ENCODE results near the gene ZYX. TPM values are rescaled to one million over a fixed set of nuclear protein-coding genes. Genes with fewer than 3 reads are reported as not detected.

The ZYX gene
- total and polyA plus RNA-seq, 2 of the 13 experiments (the other 11 are each of a cell fraction or from before 2014, with no cell fraction given) = 9.9 to 13.7 TPM

- Histone ChIP-seq H4K20me1 (ENCODE audit: insufficient read depth, low read length) (no peaks in the 10 kb centered on the region), H3K79me2 (ENCODE audit: insufficient read depth, low read length) (no peaks in the 10 kb centered on the region), H3K4me3 (replicated peaks in 1 of 3; ENCODE audit: insufficient read depth in 1 of 3, low read depth in 2 of 3, low read length in 3 of 3) (peak overlapping the region; percentile 42 to 71 (median 51); a peak in 3 of 6 replicates), H3K4me2 (ENCODE audit: low read depth, low read length) (peak overlapping the region; percentile 99), H3K9me3 (ENCODE audit: low read length) (no peaks in the 10 kb centered on the region), H3K27me3 (ENCODE audit: control insufficient read depth in 1 of 2, insufficient read depth in 2 of 2, low read length in 2 of 2) (peaks cover 0 to 6% of the 10 kb centered on the region in 2 experiments; a peak in 2 of 5 replicates), H3K9ac (ENCODE audit: insufficient read depth, low read depth, low read length) (no peak overlapping the region), H2AFZ (ENCODE audit: low read length) (no peak overlapping the region), H3K36me3 (replicated peaks in 1 of 2; ENCODE audit: control insufficient read depth in 1 of 2, insufficient read depth in 2 of 2, low read length in 2 of 2) (no peaks in the 10 kb centered on the region), H3K4me1 (ENCODE audit: insufficient read depth, low read length) (peaks cover 30% of the 10 kb centered on the region), H3K27ac (ENCODE audit: extremely low read length, insufficient read depth, low read length) (no peak overlapping the region)
- BruUV-seq (replicated peaks) = no TSS peak
- CTCF ChIA-PET (ENCODE audit: low intra/inter-chr PET ratio, low total read pairs) = no interaction called here
- intact Hi-C loops (cut with micrococcal nuclease; ENCODE audit: unreplicated experiment) (loop anchor here (1.0 to 2.0 kb wide), 2 partner anchors 14 to 27 kb away; partner anchors contain the start of gene ZYX), in situ Hi-C loops (cut with HindIII; ENCODE audit: extremely low pct_ligation_motif_present, low pct_unique_long_range_greater_than_20kb) (no loop called here)
- POLR2A ChIA-PET = interaction anchor here (1.9 to 2.6 kb wide), 3 partner anchors 12 to 28 kb away, joined by 8 to 24 read pairs (median 9); no protein-coding TSS in a partner anchor
- DNase-seq (ENCODE audit: low spot score) = no peak
- 71% methylated on average over 7 of the region's 13 CpGs for WGBS (ENCODE audit: low lambda C conversion rate)
- TF ChIP-seq ZNF274 (CRISPR knock-in tag; IDR thresholded peaks at IDR 0.05) = 0 out of 2 replicates have a peak, but pooled peaks have one; percentile 0
- TF ChIP-seq, protein P1, sequence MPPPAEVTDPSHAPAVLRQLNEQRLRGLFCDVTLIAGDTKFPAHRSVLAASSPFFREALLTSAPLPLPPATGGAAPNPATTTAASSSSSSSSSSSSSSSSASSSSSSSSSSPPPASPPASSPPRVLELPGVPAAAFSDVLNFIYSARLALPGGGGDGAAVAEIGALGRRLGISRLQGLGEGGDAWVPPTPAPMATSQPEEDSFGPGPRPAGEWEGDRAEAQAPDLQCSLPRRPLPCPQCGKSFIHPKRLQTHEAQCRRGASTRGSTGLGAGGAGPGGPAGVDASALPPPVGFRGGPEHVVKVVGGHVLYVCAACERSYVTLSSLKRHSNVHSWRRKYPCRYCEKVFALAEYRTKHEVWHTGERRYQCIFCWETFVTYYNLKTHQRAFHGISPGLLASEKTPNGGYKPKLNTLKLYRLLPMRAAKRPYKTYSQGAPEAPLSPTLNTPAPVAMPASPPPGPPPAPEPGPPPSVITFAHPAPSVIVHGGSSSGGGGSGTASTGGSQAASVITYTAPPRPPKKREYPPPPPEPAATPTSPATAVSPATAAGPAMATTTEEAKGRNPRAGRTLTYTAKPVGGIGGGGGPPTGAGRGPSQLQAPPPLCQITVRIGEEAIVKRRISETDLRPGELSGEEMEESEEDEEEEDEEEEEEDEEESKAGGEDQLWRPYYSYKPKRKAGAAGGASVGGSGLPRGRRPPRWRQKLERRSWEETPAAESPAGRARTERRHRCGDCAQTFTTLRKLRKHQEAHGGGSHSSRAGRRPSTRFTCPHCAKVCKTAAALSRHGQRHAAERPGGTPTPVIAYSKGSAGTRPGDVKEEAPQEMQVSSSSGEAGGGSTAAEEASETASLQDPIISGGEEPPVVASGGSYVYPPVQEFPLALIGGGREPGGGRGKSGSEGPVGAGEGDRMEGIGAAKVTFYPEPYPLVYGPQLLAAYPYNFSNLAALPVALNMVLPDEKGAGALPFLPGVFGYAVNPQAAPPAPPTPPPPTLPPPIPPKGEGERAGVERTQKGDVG (CRISPR knock-in tag; IDR thresholded peaks at IDR 0.05; ENCODE audit: borderline replicate concordance) = 0 out of 2 replicates have a peak, but pooled peaks have one; percentile 44
- TF ChIP-seq ZFP91 (CRISPR knock-in tag; IDR thresholded peaks at IDR 0.05; ENCODE audit: borderline replicate concordance) = peak; percentile 72; the same call in 1 of the 2 replicates
- TF ChIP-seq ZNF891 (CRISPR knock-in tag; IDR thresholded peaks at IDR 0.05) = 0 out of 2 replicates have a peak, but pooled peaks have one; percentile 33
- TF ChIP-seq, protein P2, sequence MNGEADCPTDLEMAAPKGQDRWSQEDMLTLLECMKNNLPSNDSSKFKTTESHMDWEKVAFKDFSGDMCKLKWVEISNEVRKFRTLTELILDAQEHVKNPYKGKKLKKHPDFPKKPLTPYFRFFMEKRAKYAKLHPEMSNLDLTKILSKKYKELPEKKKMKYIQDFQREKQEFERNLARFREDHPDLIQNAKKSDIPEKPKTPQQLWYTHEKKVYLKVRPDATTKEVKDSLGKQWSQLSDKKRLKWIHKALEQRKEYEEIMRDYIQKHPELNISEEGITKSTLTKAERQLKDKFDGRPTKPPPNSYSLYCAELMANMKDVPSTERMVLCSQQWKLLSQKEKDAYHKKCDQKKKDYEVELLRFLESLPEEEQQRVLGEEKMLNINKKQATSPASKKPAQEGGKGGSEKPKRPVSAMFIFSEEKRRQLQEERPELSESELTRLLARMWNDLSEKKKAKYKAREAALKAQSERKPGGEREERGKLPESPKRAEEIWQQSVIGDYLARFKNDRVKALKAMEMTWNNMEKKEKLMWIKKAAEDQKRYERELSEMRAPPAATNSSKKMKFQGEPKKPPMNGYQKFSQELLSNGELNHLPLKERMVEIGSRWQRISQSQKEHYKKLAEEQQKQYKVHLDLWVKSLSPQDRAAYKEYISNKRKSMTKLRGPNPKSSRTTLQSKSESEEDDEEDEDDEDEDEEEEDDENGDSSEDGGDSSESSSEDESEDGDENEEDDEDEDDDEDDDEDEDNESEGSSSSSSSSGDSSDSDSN (CRISPR knock-in tag; IDR thresholded peaks at IDR 0.05) = peak; percentile 29; the same call in 1 of the 2 replicates
- TF ChIP-seq SALL1 (CRISPR knock-in tag; IDR thresholded peaks at IDR 0.05) = peak; percentile 28; the same call in 1 of the 2 replicates
- no peak for TF ChIP-seq ZFP36L2 (CRISPR knock-in tag; IDR thresholded peaks at IDR 0.05)
- TF ChIP-seq, protein P3, sequence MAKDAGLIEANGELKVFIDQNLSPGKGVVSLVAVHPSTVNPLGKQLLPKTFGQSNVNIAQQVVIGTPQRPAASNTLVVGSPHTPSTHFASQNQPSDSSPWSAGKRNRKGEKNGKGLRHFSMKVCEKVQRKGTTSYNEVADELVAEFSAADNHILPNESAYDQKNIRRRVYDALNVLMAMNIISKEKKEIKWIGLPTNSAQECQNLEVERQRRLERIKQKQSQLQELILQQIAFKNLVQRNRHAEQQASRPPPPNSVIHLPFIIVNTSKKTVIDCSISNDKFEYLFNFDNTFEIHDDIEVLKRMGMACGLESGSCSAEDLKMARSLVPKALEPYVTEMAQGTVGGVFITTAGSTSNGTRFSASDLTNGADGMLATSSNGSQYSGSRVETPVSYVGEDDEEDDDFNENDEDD (CRISPR knock-in tag; IDR thresholded peaks at IDR 0.05; ENCODE audit: borderline replicate concordance) = no peak
- TF ChIP-seq GFI1 (CRISPR knock-in tag; IDR thresholded peaks at IDR 0.05; ENCODE audit: borderline replicate concordance) = 0 out of 2 replicates have a peak, but pooled peaks have one; percentile 22
- peak; percentile 56 for ATAC-seq
- no peak for FAIRE-seq
Measured at GRCh38 chr7:143407287-143408251, 26.4 kb downstream of the ZYX start.

Data from HepG2 (cell line).